ENCODE data around the gene BAIAP3. TPM values are rescaled to one million over a fixed set of nuclear protein-coding genes. Genes with fewer than 3 reads are reported as not detected.

The BAIAP3 gene
- total and polyA plus RNA-seq, 12 donors, result 0.79 to 129 (median 16.3) TPM

DNA sequence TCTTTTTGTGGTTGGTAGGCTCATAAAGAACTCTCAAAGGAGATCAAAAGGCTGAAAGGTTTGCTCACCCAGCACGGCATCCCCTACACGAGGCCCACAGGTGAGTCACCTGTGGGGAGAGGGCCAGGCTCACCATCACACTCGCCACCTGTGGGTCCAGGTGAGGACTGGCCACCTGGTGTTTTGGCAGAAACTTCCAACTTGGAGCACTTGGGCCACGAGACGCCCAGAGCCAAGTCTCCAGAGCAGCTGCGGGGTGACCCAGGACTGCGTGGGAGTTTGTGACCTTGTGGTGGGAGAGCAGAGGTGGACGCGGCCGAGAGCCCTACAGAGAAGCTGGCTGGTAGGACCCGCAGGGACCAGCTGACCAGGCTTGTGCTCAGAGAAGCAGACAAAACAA lies 29.4 kb downstream of the BAIAP3 start:
- Histone ChIP-seq H3K4me1 (replicated peaks in 1 of 2) (peaks cover 18% of the 10 kb centered on the region in 2 donors), H3K27me3 (no peaks in the 10 kb centered on the region), H3K4me3 (no peak overlapping the region), H3K27ac (peak overlapping the region; percentile 18 to 82 (median 40)), H3K36me3 (replicated peaks in 1 of 2) (peaks cover 0 to 64% of the 10 kb centered on the region in 2 donors), H3K9me3 (replicated peaks in 1 of 3) (no peaks in the 10 kb centered on the region)
- 44 to 66% (median 48%) methylated on average over 7 to 11 of the region's 11 CpGs for WGBS, 4 donors
- peak in 4 of 7 donors; percentile 47 to 69 (median 58) for DNase-seq
- TF ChIP-seq POLR2A (IDR thresholded peaks at IDR 0.05), result no peak
- TF ChIP-seq, protein P1, sequence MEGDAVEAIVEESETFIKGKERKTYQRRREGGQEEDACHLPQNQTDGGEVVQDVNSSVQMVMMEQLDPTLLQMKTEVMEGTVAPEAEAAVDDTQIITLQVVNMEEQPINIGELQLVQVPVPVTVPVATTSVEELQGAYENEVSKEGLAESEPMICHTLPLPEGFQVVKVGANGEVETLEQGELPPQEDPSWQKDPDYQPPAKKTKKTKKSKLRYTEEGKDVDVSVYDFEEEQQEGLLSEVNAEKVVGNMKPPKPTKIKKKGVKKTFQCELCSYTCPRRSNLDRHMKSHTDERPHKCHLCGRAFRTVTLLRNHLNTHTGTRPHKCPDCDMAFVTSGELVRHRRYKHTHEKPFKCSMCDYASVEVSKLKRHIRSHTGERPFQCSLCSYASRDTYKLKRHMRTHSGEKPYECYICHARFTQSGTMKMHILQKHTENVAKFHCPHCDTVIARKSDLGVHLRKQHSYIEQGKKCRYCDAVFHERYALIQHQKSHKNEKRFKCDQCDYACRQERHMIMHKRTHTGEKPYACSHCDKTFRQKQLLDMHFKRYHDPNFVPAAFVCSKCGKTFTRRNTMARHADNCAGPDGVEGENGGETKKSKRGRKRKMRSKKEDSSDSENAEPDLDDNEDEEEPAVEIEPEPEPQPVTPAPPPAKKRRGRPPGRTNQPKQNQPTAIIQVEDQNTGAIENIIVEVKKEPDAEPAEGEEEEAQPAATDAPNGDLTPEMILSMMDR (IDR thresholded peaks at IDR 0.05), result no peak
- intact Hi-C loops (cut with DNase I), result loop anchor here in 1 of 2 donors (10.0 kb wide), 1 partner anchor 52 kb away; the partner anchor contains the start of gene UNKL

DNA sequence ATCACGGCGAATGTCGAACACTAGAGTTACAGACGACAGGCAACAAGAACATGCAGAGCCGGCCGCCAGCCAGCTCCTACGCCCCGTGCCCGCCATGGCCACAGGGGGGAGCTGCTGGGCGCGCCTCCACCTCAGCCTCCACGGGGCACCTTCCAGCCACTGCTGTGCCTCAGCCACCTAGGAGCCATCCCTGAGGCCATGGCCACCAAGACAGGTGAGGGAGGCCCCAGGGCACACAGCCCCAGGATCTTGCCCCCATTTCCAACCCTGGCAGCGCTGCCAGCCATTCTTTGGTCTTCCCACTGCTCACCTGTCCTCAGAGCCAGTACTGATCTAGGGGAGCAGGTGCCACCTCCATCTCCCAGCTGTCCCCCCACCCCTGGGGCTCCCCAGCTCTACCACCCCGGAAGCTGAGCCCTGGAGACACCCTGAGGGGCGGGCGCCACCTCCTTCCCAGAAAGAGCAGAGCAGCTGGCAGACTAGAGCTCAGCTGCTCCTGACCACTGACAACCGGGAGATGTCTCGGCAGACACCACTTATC lies 30.1 kb downstream of the BAIAP3 start:
- Histone ChIP-seq H3K9me3 (replicated peaks in 1 of 3) (no peaks in the 10 kb centered on the region), H3K4me1 (replicated peaks in 1 of 2) (peaks cover 13 to 14% of the 10 kb centered on the region in 2 donors), H3K27ac (peak overlapping the region in 3 of 5 donors; percentile 18 to 82 (median 60)), H3K36me3 (replicated peaks in 1 of 2) (peaks cover 0 to 67% of the 10 kb centered on the region in 2 donors), H3K27me3 (no peaks in the 10 kb centered on the region), H3K4me3 (no peak overlapping the region)
- WGBS, 4 donors, result 32 to 63% (median 38%) methylated on average over 8 to 18 of the region's 18 CpGs
- intact Hi-C loops (cut with DNase I), result loop anchor here in 1 of 2 donors (10.0 kb wide), 1 partner anchor 51 kb away; the partner anchor contains the start of gene UNKL
- TF ChIP-seq, protein P1 (IDR thresholded peaks at IDR 0.05), result peak; percentile 67 to 83 (median 74)
- TF ChIP-seq POLR2A (IDR thresholded peaks at IDR 0.05), result no peak
- DNase-seq, result peak; percentile 71 to 85 (median 81)

DNA sequence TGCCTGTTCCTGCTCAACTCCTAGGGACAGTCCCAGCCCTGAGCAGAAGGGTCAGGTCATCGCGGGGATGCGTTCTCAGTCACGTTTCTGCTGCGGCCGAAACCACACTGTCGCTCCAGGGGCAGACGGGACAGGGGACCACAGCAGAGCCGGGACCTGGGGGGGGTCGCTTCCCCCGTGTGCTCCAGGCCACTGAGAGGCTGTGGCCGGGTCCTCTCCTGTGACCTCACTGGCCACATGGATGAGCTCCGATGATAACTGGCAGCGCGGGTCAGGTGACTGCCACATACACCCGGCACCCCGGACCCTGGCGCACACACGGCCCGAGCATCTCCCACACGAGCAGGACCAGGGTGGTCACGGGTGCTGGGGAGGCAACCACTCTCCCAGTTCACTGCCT lies 31.1 kb downstream of the BAIAP3 start:
- Histone ChIP-seq H3K36me3 (replicated peaks in 1 of 2) (peaks cover 0 to 70% of the 10 kb centered on the region in 2 donors), H3K27me3 (no peaks in the 10 kb centered on the region), H3K4me3 (no peak overlapping the region), H3K4me1 (replicated peaks in 1 of 2) (peaks cover 4 to 6% of the 10 kb centered on the region in 2 donors), H3K9me3 (replicated peaks in 1 of 3) (no peaks in the 10 kb centered on the region), H3K27ac (no peak overlapping the region)
- peak in 1 of 7 donors; percentile 31 for DNase-seq
- 81 to 91% (median 87%) methylated on average over 11 to 22 of the region's 22 CpGs for WGBS, 4 donors
- TF ChIP-seq POLR2A (IDR thresholded peaks at IDR 0.05), result no peak
- TF ChIP-seq, protein P1 (IDR thresholded peaks at IDR 0.05), result no peak
- intact Hi-C loops (cut with DNase I), result loop anchor here in 1 of 2 donors (10.0 kb wide), 1 partner anchor 50 kb away; the partner anchor contains the start of gene UNKL

- Histone ChIP-seq H3K36me3 (replicated peaks in 1 of 2) (peaks cover 0 to 72% of the 10 kb centered on the region in 2 donors), H3K27me3 (no peaks in the 10 kb centered on the region), H3K4me1 (replicated peaks in 1 of 2) (peaks cover 0 to 6% of the 10 kb centered on the region in 2 donors), H3K4me3 (no peak overlapping the region), H3K27ac (no peak overlapping the region), H3K9me3 (replicated peaks in 1 of 3) (no peaks in the 10 kb centered on the region)
- 76 to 92% (median 87%) methylated on average over 10 to 29 of the region's 29 CpGs for WGBS, 4 donors
- TF ChIP-seq, protein P1 (IDR thresholded peaks at IDR 0.05), result no peak
- no peak for TF ChIP-seq POLR2A (IDR thresholded peaks at IDR 0.05)
- intact Hi-C loops (cut with DNase I), result loop anchor here in 1 of 2 donors (10.0 kb wide), 1 partner anchor 49 kb away; the partner anchor contains the start of gene UNKL
- DNase-seq, result no peak
Measured at GRCh38 chr16:1366060-1366711, 32.7 kb downstream of the BAIAP3 start.
